Neural cell (in vitro differentiated cells): Measurements from ENCODE around the gene HIP1R.

ENCODE experiments used
- CTCF ChIP-seq: fragments of 450-650 bp; IDR thresholded peaks from 2 replicates; pipeline ENCODE4 v1.5.1; 2014; ENCODE audit warnings: antibody characterized with exemption, mild to moderate bottlenecking, moderate library complexity; ENCODE audit not compliant: poor library complexity, severe bottlenecking
- EZH2 ChIP-seq: fragments of 200-600, 300-800 bp; shearing (Covaris generic), sonication (generic); IDR thresholded peaks from 2 replicates; pipeline ENCODE4 v1.6.1; 2014; ENCODE audit warnings: antibody characterized with exemption, low read length, borderline replicate concordance, mild to moderate bottlenecking; ENCODE audit not compliant: insufficient read depth, poor library complexity, severe bottlenecking
- MXI1 ChIP-seq: fragments of 450-650 bp; conservative IDR thresholded peaks from 2 replicates; pipeline ENCODE4 v1.6.1; 2014; ENCODE audit warnings: antibody characterized with exemption, mild to moderate bottlenecking; ENCODE audit not compliant: poor library complexity, severe bottlenecking
- REST ChIP-seq: IDR thresholded peaks from 2 replicates; pipeline ENCODE4 v1.6.1; 2012; ENCODE audit warnings: borderline replicate concordance
- TAF1 ChIP-seq: IDR thresholded peaks from 2 replicates; pipeline ENCODE4 v1.6.1; 2012; ENCODE audit warnings: low read depth

- no peak for TF ChIP-seq EZH2
- no peak for TF ChIP-seq CTCF
- no peak for TF ChIP-seq REST
- no peak for TF ChIP-seq TAF1
- TF ChIP-seq MXI1, result no peak
Measured at GRCh38 chr12:122852336-122853275, 17.3 kb downstream of the HIP1R start.
